HG03045 (cell line): ENCODE data around the gene CDT1.
"Not testable (repeated sequence)": the region's sequence is repeated elsewhere in the genome, so short reads cannot be mapped to it uniquely, and the experiment has no call there.

Source experiments
- ATAC-seq: cut with Tn5 transposase; IDR thresholded peaks from one replicate; pipeline ENCODE4 v1.9.1; 2021; ENCODE audit warnings: mild to moderate bottlenecking, moderate library complexity; ENCODE audit not compliant: unreplicated experiment

Gene CDT1

DNA sequence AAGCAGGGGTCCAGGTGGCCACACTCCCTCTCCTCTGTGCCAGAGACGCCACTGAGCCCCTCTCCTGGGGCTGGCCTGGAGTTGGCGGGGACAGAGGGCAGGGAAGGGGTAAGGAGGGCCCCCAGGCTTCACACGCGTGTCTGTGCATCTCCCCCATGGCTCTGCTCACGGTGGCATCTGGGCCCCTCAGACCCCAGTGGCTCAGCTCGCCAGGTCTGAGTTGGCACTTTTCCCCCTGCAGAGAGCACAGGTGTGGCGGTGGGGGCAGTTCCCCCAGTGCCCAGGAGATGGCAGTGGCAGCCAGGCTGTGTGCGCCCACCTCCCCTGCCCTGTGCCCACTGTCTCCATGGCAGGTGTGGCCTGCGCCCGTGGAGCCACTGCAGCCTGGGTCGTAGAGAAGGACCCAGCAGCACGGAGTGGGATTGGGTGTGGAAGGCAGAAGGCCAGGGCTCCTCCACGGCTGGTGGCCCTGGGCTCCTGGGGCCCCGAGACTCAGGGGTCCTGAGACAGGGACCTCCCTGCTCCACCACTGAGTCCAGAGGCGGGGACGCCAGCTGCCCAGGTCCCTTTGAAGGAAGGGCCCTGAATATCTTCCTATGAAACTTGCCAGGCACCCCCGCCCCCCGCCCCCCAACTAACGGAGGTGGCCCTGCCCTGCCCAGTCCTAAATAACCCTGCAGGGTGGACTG lies 12.5 kb downstream of the CDT1 start:
- no peak for ATAC-seq

DNA sequence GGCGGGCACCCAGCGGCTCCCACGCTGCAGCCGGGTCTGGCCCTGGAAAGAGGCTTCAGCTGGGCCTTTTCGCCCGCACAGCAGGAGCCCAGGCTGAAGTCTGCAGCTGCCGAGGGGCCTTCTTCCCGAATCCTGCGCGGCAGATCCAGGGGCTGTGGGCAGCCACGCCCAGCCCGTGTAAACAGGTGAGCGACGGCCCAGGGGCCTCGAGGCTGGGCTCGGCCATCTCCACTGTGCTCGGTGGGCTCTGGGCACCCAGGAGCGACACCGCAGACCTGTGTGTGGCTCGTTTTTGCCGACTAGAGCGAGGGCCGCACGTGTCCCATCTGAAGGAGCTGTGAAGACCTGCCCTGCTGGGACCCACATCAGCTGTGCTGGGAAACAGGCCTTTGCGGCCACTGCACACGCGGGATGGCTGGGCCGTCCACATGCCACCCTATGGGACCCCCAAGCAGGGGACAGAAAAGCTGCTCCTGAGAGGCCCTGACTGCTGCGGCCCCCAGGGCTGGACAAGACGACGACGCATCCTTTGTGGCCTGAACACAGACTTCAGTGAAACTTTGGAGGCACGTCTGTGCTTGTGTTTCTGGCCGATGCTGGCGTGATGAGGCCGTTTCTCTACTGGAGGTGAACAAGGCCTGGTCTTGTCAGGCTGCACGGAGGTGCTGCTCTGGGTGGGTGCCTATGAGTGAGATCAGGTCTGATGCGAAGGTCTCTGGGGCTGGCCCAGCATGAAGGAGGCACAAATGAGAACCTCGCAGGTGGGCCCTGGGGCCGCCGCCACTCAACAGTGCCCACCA lies 13.3 kb downstream of the CDT1 start:
- no peak for ATAC-seq

DNA sequence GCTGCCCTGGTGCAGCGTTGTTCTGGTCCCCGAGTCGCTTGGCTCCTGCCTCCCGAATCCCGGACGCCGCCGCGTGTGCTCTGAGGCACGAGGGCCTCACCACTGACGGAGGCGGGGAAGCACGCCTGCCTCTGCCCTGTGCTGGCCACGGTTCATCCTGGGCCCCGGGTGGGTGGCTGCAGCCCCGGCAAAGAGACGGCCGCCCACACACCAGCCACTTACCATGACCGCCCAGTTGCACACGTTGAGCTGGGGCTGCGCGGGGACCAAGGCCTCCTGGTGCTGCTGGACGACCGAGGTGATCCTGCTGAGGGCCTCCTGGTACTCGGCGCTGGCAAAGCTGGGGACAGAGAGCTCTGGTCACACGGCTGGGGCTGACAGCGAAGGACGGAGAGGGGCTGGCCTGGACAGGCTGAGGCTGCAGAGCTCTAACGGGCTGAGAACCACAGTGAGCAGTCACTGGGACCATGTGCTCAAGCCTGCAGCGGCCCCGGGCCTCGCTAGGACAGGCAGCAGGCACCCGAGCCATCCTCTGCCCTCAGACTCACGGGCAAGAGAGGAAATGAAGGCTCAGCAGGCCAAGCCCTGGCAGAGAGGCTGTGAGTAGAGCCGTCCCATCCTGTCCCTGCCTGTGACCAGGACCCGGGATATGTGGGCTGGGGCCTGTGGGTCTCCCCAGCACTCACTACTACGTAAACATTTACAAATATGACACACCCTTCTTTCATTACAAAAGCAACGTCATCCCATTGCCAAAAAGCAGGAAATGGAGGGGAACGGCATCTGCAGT lies 14.4 kb downstream of the CDT1 start:
- ATAC-seq: no peak

DNA sequence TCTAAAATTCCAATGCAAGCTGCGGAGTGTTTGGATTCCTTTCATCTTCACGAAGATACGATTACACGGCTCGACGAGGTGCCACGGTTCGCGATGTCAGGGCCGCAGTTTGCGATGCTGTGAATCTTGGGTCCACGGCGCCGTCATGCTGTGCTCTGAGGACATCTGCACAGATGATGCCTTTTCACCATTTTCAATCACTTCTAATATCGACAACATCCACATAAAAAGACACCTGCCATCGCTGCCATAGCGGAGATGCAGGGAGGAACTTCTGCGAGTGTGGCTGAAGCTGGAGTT lies 14.9 kb downstream of the CDT1 start:
- no peak for ATAC-seq

DNA sequence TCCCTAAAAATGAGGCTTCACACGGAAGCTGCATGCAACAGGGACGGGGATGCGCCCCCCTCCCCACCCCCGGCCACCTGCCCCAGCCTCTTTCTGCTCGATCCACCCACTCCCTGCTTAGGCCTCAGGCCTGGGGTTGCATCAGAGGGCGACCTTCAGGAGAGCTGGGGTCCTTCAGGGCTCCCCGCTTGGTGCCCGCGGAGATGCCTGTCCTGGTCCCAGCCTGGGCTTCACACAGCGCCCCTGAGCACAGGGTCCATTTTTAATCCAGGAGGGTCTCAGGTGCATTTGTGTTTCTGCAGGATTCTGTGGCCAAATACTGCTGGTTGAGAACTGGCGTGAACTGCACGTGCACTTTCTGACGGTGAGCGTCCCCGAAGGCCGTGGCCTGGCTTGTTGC lies 15.5 kb downstream of the CDT1 start:
- ATAC-seq: no peak

DNA sequence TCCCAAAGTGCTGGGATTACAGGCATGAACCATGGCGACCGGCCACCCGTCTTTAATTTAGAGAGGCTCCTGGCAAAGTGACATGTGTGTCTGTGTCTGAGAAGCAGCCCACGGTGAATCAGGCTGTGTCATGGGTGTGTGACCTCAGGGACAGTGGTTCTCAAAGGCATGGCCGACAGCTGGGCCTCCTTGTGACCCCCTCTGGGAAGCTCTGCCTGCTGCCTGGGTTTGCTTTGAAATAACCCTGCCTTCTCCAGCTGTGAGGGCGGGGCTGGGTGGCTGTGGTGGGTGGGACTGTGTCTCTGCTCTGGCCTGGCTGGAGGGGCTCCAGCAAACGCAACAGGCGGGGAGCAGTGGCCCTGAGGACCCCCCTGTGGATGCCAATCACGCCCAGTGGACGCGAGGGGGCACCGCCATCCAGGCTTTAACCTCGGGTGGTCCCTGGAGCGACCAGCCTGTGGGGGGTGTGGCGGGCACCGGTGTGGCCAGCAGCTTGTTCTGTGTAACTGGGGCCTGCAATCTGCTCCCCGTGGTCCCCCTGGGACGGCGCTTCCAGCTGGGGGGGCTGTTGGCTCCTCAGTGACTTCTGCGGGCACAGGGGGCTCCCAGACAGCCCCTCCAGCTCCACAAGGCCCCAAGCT lies 16.9 kb downstream of the CDT1 start:
- ATAC-seq: no peak

DNA sequence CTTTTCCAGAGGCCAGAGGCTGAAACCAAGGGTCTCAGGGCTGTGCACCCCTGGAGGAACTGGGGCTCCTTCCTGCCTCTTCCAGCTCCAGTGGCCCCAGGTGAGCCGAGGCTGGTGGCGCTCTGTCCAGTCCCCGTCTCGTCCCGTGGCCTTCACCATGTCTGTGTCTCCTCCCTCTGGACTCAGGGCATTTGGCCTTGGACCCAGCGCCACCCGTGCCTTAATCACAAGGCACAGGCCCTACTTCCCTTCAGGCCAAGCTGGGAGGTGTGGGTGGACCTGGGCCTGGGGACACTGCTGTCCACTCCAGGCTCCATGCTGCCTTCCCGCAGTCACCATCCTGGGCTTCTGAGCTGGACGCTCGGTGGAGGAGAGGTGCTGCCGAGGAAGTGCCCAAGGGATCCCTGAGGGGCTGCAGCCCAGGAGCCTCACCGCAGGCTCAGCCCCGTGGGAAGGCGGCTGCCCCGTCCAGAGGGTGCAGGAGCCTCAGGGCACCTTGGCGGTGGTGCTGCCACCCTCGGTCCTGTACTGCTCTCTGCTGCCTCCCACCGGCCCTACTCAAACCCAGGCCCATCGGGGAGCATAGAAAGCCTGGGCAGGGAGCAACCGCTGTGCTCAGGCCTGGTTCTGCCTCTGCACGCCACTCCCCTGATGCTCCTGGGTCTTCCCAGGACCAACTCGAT lies 17.7 kb downstream of the CDT1 start:
- ATAC-seq: no peak

- ATAC-seq: no peak
These were observed 18.9 kb downstream of the CDT1 start for GRCh38 chr16:88822281-88823040.

DNA sequence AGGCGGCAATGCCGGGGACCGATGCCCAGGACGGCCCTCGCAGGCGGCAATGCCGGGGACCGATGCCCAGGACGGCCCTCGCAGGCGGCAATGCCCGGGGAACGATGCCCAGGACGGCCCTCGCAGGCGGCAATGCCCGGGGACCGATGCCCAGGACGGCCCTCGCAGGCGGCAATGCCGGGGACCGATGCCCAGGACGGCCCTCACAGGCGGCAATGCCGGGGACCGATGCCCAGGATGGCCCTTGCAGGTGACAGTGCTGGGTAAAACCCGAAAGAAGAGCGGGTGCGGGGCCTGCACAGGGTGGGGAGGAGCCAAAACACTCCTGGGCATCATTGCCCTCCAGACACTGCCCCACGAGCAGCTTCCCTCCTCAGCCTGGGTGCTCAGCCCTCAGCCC lies 20.1 kb downstream of the CDT1 start:
- ATAC-seq: not testable (repeated sequence)

DNA sequence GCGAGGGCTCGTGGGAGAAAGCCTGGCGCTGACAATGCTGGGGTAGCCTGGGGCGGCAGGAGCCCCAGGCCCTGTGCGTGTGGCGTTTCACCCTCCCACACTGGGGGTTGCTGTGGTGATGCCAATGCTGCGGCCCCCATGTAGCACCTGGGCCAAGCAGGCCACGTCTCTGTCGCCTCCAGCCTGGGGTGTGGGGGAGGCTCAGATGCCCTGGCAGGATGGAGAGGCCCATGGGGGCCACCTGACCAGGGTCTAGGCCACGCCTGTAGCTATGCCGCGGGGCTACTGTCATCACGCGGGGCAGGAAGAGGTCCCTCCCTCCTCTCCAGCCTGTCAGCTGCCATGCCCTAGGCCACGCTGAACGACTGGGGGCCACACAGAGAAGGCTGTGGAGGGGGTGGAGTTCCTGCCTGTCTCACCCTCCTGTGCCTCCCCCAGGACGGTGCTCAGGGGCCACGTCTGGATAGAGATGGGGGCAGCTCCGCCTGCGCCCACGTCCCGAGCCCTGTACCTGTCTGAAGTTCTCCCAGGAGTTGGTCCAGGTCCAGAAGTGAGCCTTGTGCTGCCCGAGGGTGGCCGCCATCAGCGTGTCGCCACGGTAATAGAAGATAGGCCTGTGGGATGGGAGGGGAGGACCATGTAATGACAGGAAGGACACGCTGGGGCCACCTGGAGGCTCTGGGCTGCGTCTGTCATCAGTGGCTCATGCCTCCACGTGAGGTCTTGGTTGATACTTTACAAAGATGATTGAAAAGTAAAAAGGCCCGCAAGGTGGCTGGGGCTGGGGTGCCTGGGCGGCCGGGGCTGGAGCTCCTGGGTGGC lies 20.9 kb downstream of the CDT1 start:
- ATAC-seq: no peak

DNA sequence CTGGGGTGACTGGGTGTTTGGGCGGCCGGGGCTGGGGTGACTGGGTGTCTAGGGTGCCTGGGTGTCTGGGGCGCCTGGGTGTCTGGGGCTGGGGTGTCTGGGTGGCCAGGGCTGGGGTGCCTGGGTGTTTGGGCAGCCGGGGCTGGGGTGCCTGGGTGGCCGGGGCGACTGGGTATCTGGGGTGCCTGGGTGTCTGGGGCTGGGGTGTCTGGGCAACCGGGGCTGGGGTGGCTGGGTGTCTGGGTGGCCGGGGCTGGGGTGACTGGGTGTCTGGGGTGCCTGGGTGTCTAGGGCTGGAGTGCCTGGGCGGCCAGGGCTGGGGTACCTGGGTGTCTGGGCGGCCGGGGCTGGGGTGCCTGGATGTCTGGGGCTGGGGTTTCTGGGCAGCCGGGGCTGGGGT lies 21.6 kb downstream of the CDT1 start:
- no peak for ATAC-seq

- no peak for ATAC-seq
These were observed 22.7 kb downstream of the CDT1 start for GRCh38 chr16:88826070-88826840.

GRCh38 chr16:88827727-88828126 lies 24.1 kb downstream of the CDT1 start:
- no peak for ATAC-seq

DNA sequence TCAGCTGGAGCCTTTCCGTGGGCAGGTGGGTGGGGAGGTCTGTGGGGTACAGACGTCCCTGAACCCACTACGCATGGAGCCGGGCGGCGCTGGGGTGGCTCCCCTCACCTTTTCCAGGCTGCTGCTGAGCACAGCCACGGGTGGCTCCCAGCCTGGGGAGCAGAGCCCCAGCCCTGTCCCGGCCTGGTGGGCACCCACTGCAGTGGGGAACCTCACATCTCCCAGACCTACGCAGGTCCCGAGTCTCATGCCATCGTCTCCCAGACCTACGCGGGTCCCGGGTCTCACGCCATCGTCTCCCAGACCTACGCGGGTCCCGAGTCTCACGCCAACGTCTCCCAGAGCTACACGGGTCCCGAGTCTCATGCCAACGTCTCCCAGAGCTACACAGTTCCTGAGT lies 25.1 kb downstream of the CDT1 start:
- ATAC-seq: no peak

GRCh38 chr16:88830258-88830657 lies 26.7 kb downstream of the CDT1 start:
- no peak for ATAC-seq

GRCh38 chr16:88830783-88831182 lies 27.2 kb downstream of the CDT1 start:
- ATAC-seq: no peak

GRCh38 chr16:88831838-88832237 lies 28.2 kb downstream of the CDT1 start:
- no peak for ATAC-seq

GRCh38 chr16:88833086-88833485 lies 29.5 kb downstream of the CDT1 start:
- ATAC-seq: no peak

GRCh38 chr16:88834670-88835069 lies 31.1 kb downstream of the CDT1 start:
- ATAC-seq: no peak
